PC-9 (cell line): ENCODE results near the gene SYNJ2. TPM values are rescaled to one million over a fixed set of nuclear protein-coding genes. Genes with fewer than 3 reads are reported as not detected.

Experiments
- BruUV-seq: library from RNA; stranded (reverse); fragments of 400-500 nt; replicated peaks from 2 replicates; lab custom pipeline; 2021; lab: Mats Ljungman, UMichigan
- CTCF ChIA-PET: fragments of 300-600 bp; sonication (Branson Sonifier 250); formaldehyde crosslinking; loops from one replicate; lab custom pipeline; 2022; ENCODE audit warnings: antibody characterized with exemption; lab: Charles Lee
- POLR2A ChIA-PET: fragments of 300-600 bp; sonication (Branson Sonifier 250); formaldehyde crosslinking; loops from one replicate; lab custom pipeline; 2022; ENCODE audit warnings: antibody characterized with exemption; ENCODE audit not compliant: unreplicated experiment; lab: Charles Lee
- DNase-seq, 2 experiments: peaks; one replicate each; pipeline versions ENCODE4 v3.0.0 to v3.0.0-alpha.2; 2015 to 2022; ENCODE audit warnings: mixed read lengths in 1 of 2
- H2AFZ ChIP-seq: fragments of 200-600 bp; sonication (generic); 2 replicates; pipeline ENCODE4 v1.8.1; 2017; ENCODE audit warnings: antibody characterized with exemption
- H3F3A ChIP-seq: fragments of 200-600 bp; sonication (generic); 2 replicates; pipeline ENCODE4 v1.8.1; 2017; ENCODE audit warnings: antibody characterized with exemption, mild to moderate bottlenecking, low read depth; ENCODE audit not compliant: insufficient read depth
- H3K27ac ChIP-seq: fragments of 200-600 bp; sonication (generic); 2 replicates; pipeline ENCODE4 v1.6.1; 2016; ENCODE audit warnings: mixed run types
- H3K27me3 ChIP-seq: fragments of 200-600 bp; sonication (generic); 2 replicates; pipeline ENCODE4 v1.6.1; 2016; ENCODE audit warnings: low read depth, mixed run types; ENCODE audit not compliant: insufficient read depth
- H3K36me3 ChIP-seq: fragments of 200-600 bp; sonication (generic); 2 replicates; pipeline ENCODE4 v1.6.1; 2016; ENCODE audit warnings: low read depth, mixed run types
- H3K4me1 ChIP-seq: fragments of 200-600 bp; sonication (generic); replicated peaks from 2 replicates; pipeline ENCODE4 v1.6.1; 2016; ENCODE audit warnings: mixed run types; ENCODE audit not compliant: insufficient read depth
- H3K4me2 ChIP-seq: fragments of 200-600 bp; sonication (generic); 2 replicates; pipeline ENCODE4 v1.6.1; 2017; ENCODE audit warnings: mixed run types
- H3K4me3 ChIP-seq: fragments of 200-600 bp; sonication (generic); 2 replicates; pipeline ENCODE4 v1.6.1; 2016; ENCODE audit warnings: mixed run types
- H3K79me2 ChIP-seq: fragments of 200-600 bp; sonication (generic); 2 replicates; pipeline ENCODE4 v1.6.1; 2017; ENCODE audit warnings: low read depth, mixed run types
- H3K9me2 ChIP-seq: fragments of 200-600 bp; sonication (generic); 2 replicates; pipeline ENCODE4 v1.8.1; 2017; ENCODE audit warnings: mild to moderate bottlenecking; ENCODE audit not compliant: insufficient read depth
- H3K9me3 ChIP-seq: fragments of 200-600 bp; sonication (generic); 2 replicates; pipeline ENCODE4 v1.8.1; 2016; ENCODE audit warnings: low read depth; ENCODE audit not compliant: insufficient read depth
- H4K20me1 ChIP-seq: fragments of 200-600 bp; sonication (generic); 2 replicates; pipeline ENCODE4 v1.8.1; 2017; ENCODE audit not compliant: insufficient read depth
- EZH2 ChIP-seq: fragments of 200-600 bp; sonication (generic); IDR thresholded peaks from 2 replicates; pipeline ENCODE4 v1.8.0; 2017; ENCODE audit warnings: antibody characterized with exemption, low read depth
- intact Hi-C: fragments of 100-400 bp; cut with micrococcal nuclease; formaldehyde crosslinking; loops from one replicate; pipeline ENCODE4 v1.10.0; 2022; ENCODE audit not compliant: unreplicated experiment
- total RNA-seq: library from RNA; stranded (reverse); gene quantifications from 2 replicates; pipeline ENCODE4 v1.2.3, GENCODE V29; 2021
- TF ChIP-seq, protein P1 (sequence below): fragments of 200-600 bp; sonication (generic); conservative IDR thresholded peaks from 2 replicates; pipeline ENCODE4 v1.6.1; 2017; ENCODE audit warnings: mixed run types, antibody characterized with exemption, mild to moderate bottlenecking, moderate library complexity

The SYNJ2 gene
- total RNA-seq, 1 experiment from 2014 or later = 30.3 TPM

GRCh38 chr6:158002951-158003853 is 21.5 kb downstream of the SYNJ2 start:
- ChIA-PET CTCF (interaction anchor here (0.6 to 1.4 kb wide), 2 partner anchors 23 to 55 kb away, joined by 3 to 4 read pairs; no protein-coding TSS in a partner anchor), POLR2A (interaction anchor here (0.6 to 0.7 kb wide), 2 partner anchors 36 to 285 kb away, joined by 3 read pairs; no protein-coding TSS in a partner anchor)
- no peaks in the 10 kb centered on the region for H3K9me3 ChIP-seq
- TSS peak; percentile 70 for BruUV-seq
- peak; percentile 46 to 59 for DNase-seq
- TF ChIP-seq, protein P1, sequence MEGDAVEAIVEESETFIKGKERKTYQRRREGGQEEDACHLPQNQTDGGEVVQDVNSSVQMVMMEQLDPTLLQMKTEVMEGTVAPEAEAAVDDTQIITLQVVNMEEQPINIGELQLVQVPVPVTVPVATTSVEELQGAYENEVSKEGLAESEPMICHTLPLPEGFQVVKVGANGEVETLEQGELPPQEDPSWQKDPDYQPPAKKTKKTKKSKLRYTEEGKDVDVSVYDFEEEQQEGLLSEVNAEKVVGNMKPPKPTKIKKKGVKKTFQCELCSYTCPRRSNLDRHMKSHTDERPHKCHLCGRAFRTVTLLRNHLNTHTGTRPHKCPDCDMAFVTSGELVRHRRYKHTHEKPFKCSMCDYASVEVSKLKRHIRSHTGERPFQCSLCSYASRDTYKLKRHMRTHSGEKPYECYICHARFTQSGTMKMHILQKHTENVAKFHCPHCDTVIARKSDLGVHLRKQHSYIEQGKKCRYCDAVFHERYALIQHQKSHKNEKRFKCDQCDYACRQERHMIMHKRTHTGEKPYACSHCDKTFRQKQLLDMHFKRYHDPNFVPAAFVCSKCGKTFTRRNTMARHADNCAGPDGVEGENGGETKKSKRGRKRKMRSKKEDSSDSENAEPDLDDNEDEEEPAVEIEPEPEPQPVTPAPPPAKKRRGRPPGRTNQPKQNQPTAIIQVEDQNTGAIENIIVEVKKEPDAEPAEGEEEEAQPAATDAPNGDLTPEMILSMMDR = no peak
- TF ChIP-seq EZH2 = no peak
- no peak overlapping the region for H3K4me3 ChIP-seq
- H3K4me1 ChIP-seq = peaks cover 41% of the 10 kb centered on the region
- H3K9me2 ChIP-seq = no peaks in the 10 kb centered on the region
- H3K79me2 ChIP-seq = peaks cover 70% of the 10 kb centered on the region
- intact Hi-C loops = loop anchor here (1.0 to 2.0 kb wide), 4 partner anchors 17 to 58 kb away; no protein-coding TSS in a partner anchor
- no peaks in the 10 kb centered on the region for H3K36me3 ChIP-seq
- H3K27me3 ChIP-seq = no peaks in the 10 kb centered on the region
- H3F3A ChIP-seq = peaks cover 33% of the 10 kb centered on the region; the same call in 1 of the 2 replicates
- H2AFZ ChIP-seq = no peak overlapping the region
- H3K4me2 ChIP-seq = peak overlapping the region; percentile 53
- no peaks in the 10 kb centered on the region for H4K20me1 ChIP-seq
- peak overlapping the region; percentile 68 for H3K27ac ChIP-seq

- no peak overlapping the region for H2AFZ ChIP-seq
- H3K4me1 ChIP-seq = peaks cover 44% of the 10 kb centered on the region
- H3K36me3 ChIP-seq = no peaks in the 10 kb centered on the region
- POLR2A ChIA-PET = interaction anchor here (0.6 to 0.7 kb wide), 2 partner anchors 35 to 285 kb away, joined by 3 read pairs; no protein-coding TSS in a partner anchor
- peaks cover 36% of the 10 kb centered on the region; the same call in 1 of the 2 replicates for H3F3A ChIP-seq
- intact Hi-C loops = loop anchor here (1.0 to 2.0 kb wide), 3 partner anchors 27 to 57 kb away; no protein-coding TSS in a partner anchor
- H3K4me3 ChIP-seq = no peak overlapping the region
- no peaks in the 10 kb centered on the region for H3K9me2 ChIP-seq
- H3K27ac ChIP-seq = peak overlapping the region; percentile 68
- no peaks in the 10 kb centered on the region for H3K27me3 ChIP-seq
- H3K9me3 ChIP-seq = no peaks in the 10 kb centered on the region
- CTCF ChIA-PET = interaction anchor here (1.4 kb wide), 1 partner anchor 22 kb away, joined by 4 read pairs; no protein-coding TSS in a partner anchor
- H3K79me2 ChIP-seq = peaks cover 69% of the 10 kb centered on the region
- H3K4me2 ChIP-seq = peak overlapping the region; percentile 53
- no peaks in the 10 kb centered on the region for H4K20me1 ChIP-seq
- TF ChIP-seq, protein P1 = no peak
- no peak for TF ChIP-seq EZH2
- DNase-seq = peak; percentile 20 to 37
- TSS peak; percentile 83 for BruUV-seq
Measured at GRCh38 chr6:158003910-158004700, 22.4 kb downstream of the SYNJ2 start.

GRCh38 chr6:158004701-158005095 is 23.0 kb downstream of the SYNJ2 start:
- Histone ChIP-seq H3K4me1 (peaks cover 44% of the 10 kb centered on the region), H3K27ac (no peak overlapping the region), H3K4me3 (no peak overlapping the region), H4K20me1 (0 out of 2 replicates have a peak, but pooled peaks cover 4% of the 10 kb centered on the region), H3K9me3 (no peaks in the 10 kb centered on the region), H3K9me2 (no peaks in the 10 kb centered on the region), H3K4me2 (no peak overlapping the region; the same call in 1 of the 2 replicates), H3F3A (peaks cover 36% of the 10 kb centered on the region; the same call in 1 of the 2 replicates), H3K27me3 (no peaks in the 10 kb centered on the region), H3K79me2 (peaks cover 73% of the 10 kb centered on the region), H2AFZ (no peak overlapping the region), H3K36me3 (no peaks in the 10 kb centered on the region)
- POLR2A ChIA-PET = no interaction called here
- CTCF ChIA-PET = no interaction called here
- no peak for DNase-seq
- no TSS peak for BruUV-seq
- TF ChIP-seq, protein P1 = no peak
- TF ChIP-seq EZH2 = no peak
- intact Hi-C loops = no loop called here
